Measurements from ENCODE around the gene REEP3. TPM values are rescaled to one million over a fixed set of nuclear protein-coding genes. Genes with fewer than 3 reads are reported as not detected.

REEP3 gene
- total RNA-seq: 49.6 and 51.2 TPM in 2 replicates

GRCh38 chr10:63520500-63521415, at the start of gene REEP3:
REEP3 (plus strand) TSS chr10:63521401; CDS start chr10:63521546, 145 bp downstream.

Small RNAs within 50 kb of the gene (small RNA-seq; reads per million reads assigned to genes)
- gene AC022022.1: not detected

Other genes starting within 250 kb of the REEP3 start
- gene JMJD1C, start 55.4 kb upstream of the REEP3 start, total RNA-seq: 66.1 and 111 TPM in 2 replicates

All from subcutaneous preadipocyte (primary cell).